ENCODE data around the gene AGRN. TPM values are rescaled to one million over a fixed set of nuclear protein-coding genes. Genes with fewer than 3 reads are reported as not detected.
"Not testable (repeated sequence)": the region's sequence is repeated elsewhere in the genome, so short reads cannot be mapped to it uniquely, and the experiment has no call there.

AGRN gene
- total RNA-seq, 1 donor from 2014 or later, result 34.1 TPM

DNA sequence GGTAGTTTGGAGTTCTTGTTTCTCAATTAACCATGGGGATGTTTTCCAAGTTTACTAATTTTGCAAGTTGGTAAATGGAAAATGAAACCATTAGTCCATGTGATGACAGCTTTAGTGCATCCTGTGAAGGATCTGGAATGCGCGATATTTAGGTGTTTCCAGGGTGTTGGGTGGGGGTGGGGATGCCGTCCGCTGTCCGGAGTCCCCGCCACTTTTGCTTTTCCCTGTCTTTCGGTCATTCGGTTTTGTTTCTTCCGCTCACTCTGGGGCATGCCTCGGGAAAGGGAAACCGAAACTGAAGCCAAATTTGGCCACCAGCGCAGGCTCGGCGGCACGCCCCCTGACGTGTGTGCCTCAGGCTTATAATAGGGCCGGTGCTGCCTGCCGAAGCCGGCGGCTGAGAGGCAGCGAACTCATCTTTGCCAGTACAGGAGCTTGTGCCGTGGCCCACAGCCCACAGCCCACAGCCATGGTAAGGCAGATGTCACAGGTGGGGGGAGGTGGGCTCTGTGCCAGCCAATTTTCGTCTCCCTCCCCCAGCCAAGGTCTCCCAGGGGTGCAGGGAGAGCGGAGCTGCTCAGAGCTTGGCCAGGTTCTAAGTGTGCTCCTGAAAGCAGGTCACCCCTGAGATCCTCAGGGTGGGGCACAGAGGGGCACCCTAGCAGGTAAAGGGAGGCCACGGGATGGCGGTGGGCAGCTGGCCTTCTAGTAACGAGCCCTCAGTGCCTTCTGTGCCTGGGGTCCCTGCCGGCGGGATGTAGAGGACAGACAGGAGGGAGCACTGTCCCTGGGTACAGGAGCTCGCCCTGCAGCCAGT, 6.6 kb upstream of the AGRN start, which contains the start of gene ISG15:
Gene ISG15 (plus strand): TSS at position 393 of the 817 bp plus-strand sequence. CDS start 77 bp downstream, at position 470.
- H3K27me3 Mint-ChIP-seq (ENCODE audit: insufficient read depth, low read depth), result peaks cover 2% of the 10 kb centered on the region
- Histone ChIP-seq H3K79me2 (ENCODE audit: low read depth) (no peaks in the 10 kb centered on the region), H3K4me2 (peak within 1 kb of the TSS; percentile 92), H3K27me3 (no peaks in the 10 kb centered on the region), H3K4me1 (peaks cover 23% of the 10 kb centered on the region), H3K27ac (no peak within 1 kb of the TSS), H4K20me1 (ENCODE audit: low read depth) (no peaks in the 10 kb centered on the region), H3K9me3 (ENCODE audit: low read depth) (no peaks in the 10 kb centered on the region), H3K9ac (peak within 1 kb of the TSS; percentile 32), H3K4me3 (peak within 1 kb of the TSS; percentile 48), H3F3A (ENCODE audit: low read depth) (peaks cover 27% of the 10 kb centered on the region), H3K36me3 (no peaks in the 10 kb centered on the region), H2AFZ (replicated peaks) (peak within 1 kb of the TSS; percentile 84)
- peaks cover 26% of the 10 kb centered on the region for H3K4me1 Mint-ChIP-seq
- peak within 1 kb of the TSS; percentile 89 for H3K4me3 Mint-ChIP-seq
- TF ChIP-seq, protein P1, sequence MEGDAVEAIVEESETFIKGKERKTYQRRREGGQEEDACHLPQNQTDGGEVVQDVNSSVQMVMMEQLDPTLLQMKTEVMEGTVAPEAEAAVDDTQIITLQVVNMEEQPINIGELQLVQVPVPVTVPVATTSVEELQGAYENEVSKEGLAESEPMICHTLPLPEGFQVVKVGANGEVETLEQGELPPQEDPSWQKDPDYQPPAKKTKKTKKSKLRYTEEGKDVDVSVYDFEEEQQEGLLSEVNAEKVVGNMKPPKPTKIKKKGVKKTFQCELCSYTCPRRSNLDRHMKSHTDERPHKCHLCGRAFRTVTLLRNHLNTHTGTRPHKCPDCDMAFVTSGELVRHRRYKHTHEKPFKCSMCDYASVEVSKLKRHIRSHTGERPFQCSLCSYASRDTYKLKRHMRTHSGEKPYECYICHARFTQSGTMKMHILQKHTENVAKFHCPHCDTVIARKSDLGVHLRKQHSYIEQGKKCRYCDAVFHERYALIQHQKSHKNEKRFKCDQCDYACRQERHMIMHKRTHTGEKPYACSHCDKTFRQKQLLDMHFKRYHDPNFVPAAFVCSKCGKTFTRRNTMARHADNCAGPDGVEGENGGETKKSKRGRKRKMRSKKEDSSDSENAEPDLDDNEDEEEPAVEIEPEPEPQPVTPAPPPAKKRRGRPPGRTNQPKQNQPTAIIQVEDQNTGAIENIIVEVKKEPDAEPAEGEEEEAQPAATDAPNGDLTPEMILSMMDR (IDR thresholded peaks at IDR 0.05), result no peak
- peak; percentile 92 for DNase-seq (ENCODE audit: low spot score)
- H3K36me3 Mint-ChIP-seq, result peaks cover 2% of the 10 kb centered on the region
- H3K9me3 Mint-ChIP-seq, result peaks cover 2% of the 10 kb centered on the region
- peak within 1 kb of the TSS; percentile 99 for H3K27ac Mint-ChIP-seq

DNA sequence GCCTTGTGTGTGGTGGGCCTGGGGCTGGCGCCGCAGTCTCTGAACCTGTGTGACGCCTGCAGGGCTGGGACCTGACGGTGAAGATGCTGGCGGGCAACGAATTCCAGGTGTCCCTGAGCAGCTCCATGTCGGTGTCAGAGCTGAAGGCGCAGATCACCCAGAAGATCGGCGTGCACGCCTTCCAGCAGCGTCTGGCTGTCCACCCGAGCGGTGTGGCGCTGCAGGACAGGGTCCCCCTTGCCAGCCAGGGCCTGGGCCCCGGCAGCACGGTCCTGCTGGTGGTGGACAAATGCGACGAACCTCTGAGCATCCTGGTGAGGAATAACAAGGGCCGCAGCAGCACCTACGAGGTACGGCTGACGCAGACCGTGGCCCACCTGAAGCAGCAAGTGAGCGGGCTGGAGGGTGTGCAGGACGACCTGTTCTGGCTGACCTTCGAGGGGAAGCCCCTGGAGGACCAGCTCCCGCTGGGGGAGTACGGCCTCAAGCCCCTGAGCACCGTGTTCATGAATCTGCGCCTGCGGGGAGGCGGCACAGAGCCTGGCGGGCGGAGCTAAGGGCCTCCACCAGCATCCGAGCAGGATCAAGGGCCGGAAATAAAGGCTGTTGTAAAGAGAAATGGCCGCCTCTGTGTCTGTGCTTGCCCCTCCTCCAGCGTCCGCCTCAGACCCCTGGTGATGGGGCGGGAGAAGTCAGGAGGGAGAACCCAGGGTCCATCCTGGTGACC, 5.8 kb upstream of the AGRN start:
- no peaks in the 10 kb centered on the region for H3K27me3 ChIP-seq
- TF ChIP-seq EZH2 (IDR thresholded peaks at IDR 0.05) (no peak), EZH2phosphoT487 (IDR thresholded peaks at IDR 0.05) (no peak)
- TF ChIP-seq, protein P1 (IDR thresholded peaks at IDR 0.05), result no peak
- DNase-seq (ENCODE audit: low spot score), result peak; percentile 62
- H2AFZ ChIP-seq (replicated peaks), result peak overlapping the region; percentile 32
- peaks cover 29% of the 10 kb centered on the region for H3F3A ChIP-seq (ENCODE audit: low read depth)
- peaks cover 23% of the 10 kb centered on the region for H3K4me1 ChIP-seq
- H3K9ac ChIP-seq, result no peak overlapping the region
- H4K20me1 ChIP-seq (ENCODE audit: low read depth), result no peaks in the 10 kb centered on the region
- peak overlapping the region; percentile 48 for H3K4me3 ChIP-seq
- H3K36me3 ChIP-seq, result no peaks in the 10 kb centered on the region
- H3K9me3 Mint-ChIP-seq, result peaks cover 2% of the 10 kb centered on the region
- peaks cover 5% of the 10 kb centered on the region for H3K27me3 Mint-ChIP-seq (ENCODE audit: insufficient read depth, low read depth)
- H3K9me3 ChIP-seq (ENCODE audit: low read depth), result no peaks in the 10 kb centered on the region
- H3K27ac ChIP-seq, result no peak overlapping the region
- peak overlapping the region; percentile 92 for H3K4me2 ChIP-seq
- peak overlapping the region; percentile 99 for H3K27ac Mint-ChIP-seq
- H3K36me3 Mint-ChIP-seq, result peaks cover 1% of the 10 kb centered on the region
- H3K79me2 ChIP-seq (ENCODE audit: low read depth), result no peaks in the 10 kb centered on the region
- peak overlapping the region; percentile 89 for H3K4me3 Mint-ChIP-seq
- peaks cover 26% of the 10 kb centered on the region for H3K4me1 Mint-ChIP-seq

DNA sequence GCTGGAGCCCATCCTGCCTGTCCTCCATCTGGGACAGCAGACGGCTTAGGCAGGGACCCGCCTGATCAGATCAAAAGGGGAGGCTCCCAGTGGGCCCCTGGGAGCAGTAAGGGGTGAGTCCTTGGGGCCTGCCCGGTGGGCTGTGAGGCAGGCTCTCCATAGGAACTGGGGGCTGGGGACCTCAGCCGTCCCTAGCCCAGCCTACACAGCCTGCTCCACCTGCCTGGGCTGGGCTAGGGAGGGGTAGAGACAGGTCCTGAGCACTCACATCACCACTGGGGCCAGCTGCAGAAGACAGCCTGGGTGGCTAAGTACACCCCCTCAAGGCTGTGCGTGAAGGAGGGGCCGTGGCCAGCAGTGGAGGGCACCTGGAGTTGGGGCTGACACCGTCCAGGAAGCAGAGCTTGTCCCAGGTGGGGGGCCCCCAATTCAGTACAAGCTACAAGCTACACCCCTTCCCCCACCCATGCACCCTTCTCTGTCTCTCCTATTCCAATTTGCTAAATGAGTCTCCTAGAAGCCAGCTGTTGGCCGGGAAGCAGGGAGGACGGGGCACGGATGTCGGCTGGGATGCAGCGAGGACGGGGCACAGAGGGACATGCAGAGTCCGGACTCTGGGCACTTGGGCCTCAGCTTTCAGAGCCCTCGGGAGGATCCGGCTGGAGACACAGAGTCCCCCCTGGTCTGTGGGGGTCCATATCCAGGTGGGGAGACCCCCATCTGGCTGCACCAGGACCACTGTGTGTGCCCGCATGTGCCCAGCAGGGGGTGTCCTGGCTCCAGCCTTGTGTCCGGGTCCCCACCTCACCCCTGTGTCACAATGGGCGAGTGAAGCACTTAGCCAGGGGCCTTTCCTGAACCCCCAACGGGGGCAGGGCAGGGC, 4.9 kb upstream of the AGRN start:
- Mint-ChIP-seq H3K36me3 (no peaks in the 10 kb centered on the region), H3K4me3 (peak overlapping the region; percentile 60), H3K27me3 (ENCODE audit: insufficient read depth, low read depth) (peaks cover 6% of the 10 kb centered on the region), H3K27ac (no peak overlapping the region), H3K9me3 (peaks cover 2% of the 10 kb centered on the region), H3K4me1 (peaks cover 26% of the 10 kb centered on the region)
- Histone ChIP-seq H4K20me1 (ENCODE audit: low read depth) (no peaks in the 10 kb centered on the region), H3K36me3 (no peaks in the 10 kb centered on the region), H3K9ac (no peak overlapping the region), H3K27ac (no peak overlapping the region), H2AFZ (replicated peaks) (no peak overlapping the region), H3K4me3 (no peak overlapping the region), H3K4me1 (peaks cover 23% of the 10 kb centered on the region), H3K4me2 (peak overlapping the region; percentile 92), H3K79me2 (ENCODE audit: low read depth) (no peaks in the 10 kb centered on the region), H3K9me3 (ENCODE audit: low read depth) (no peaks in the 10 kb centered on the region), H3K27me3 (no peaks in the 10 kb centered on the region), H3F3A (ENCODE audit: low read depth) (peaks cover 30% of the 10 kb centered on the region)
- TF ChIP-seq EZH2phosphoT487 (IDR thresholded peaks at IDR 0.05), result no peak
- TF ChIP-seq, protein P1 (IDR thresholded peaks at IDR 0.05), result peak; percentile 23
- peak; percentile 61 for DNase-seq (ENCODE audit: low spot score)

DNA sequence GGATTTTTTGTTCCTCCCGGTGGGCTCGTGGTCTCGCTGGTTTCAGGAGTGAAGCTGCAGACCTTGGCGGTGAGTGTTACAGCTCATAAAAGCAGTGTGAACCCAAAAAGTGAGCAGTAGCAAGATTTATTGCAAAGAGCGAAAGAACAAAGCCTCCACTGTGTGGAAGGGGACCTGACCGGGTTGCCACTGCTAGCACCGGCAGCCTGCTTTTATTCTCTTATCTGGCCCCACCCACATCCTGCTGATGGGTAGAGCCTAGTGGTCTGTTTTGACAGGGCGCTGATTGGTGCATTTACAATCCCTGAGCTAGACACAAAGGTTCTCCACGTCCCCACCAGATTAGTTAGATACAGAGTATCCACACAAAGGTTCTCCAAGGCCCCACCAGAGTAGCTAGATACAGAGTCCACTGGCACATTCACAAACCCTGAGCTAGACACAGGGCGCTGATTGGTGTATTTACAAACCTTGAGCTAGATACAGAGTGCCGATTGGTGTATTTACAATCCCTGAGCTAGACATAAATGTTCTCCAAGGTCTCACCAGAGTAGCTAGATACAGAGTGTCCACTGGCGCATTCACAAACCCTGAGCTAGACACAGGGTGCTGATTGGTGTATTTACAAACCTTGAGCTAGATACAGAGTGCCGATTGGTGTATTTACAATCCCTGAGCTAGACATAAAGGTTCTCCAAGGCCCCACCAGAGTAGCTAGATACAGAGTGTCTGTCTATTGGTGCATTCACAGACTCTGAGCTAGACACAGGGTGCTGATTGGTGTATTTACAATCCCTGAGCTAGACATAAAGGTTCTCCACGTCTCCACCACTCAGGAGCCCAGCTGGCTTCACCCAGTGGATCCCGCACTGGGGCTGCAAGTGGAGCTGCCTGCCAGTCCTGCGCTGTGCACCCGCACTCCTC, 2.3 kb upstream of the AGRN start:
- H3K27me3 Mint-ChIP-seq (ENCODE audit: insufficient read depth, low read depth); H3K36me3 Mint-ChIP-seq; H2AFZ ChIP-seq (replicated peaks); H3K4me3 ChIP-seq; H3K27me3 ChIP-seq; DNase-seq (ENCODE audit: low spot score); H3K4me2 ChIP-seq; H3K9ac ChIP-seq; H3K27ac ChIP-seq; H3K9me3 ChIP-seq (ENCODE audit: low read depth); H3K9me3 Mint-ChIP-seq; H3K36me3 ChIP-seq: not testable (repeated sequence)
- H3K4me3 Mint-ChIP-seq, result peak overlapping the region; percentile 11
- Histone ChIP-seq H3K79me2 (ENCODE audit: low read depth) (peaks cover 24% of the 10 kb centered on the region), H3K4me1 (peaks cover 34% of the 10 kb centered on the region), H3F3A (ENCODE audit: low read depth) (peaks cover 34% of the 10 kb centered on the region), H4K20me1 (ENCODE audit: low read depth) (peaks cover 17% of the 10 kb centered on the region)
- H3K4me1 Mint-ChIP-seq, result peaks cover 31% of the 10 kb centered on the region
- H3K27ac Mint-ChIP-seq, result peak overlapping the region; percentile 69
